HG03097 (cell line): ENCODE measurements around the gene PLS1.
"Not testable (repeated sequence)": the region's sequence is repeated elsewhere in the genome, so short reads cannot be mapped to it uniquely, and the experiment has no call there.

ENCODE experiments used
- ATAC-seq: cut with Tn5 transposase; IDR thresholded peaks from one replicate; pipeline ENCODE4 v1.9.1; 2021; ENCODE audit not compliant: unreplicated experiment, low FRiP score

Gene PLS1

GRCh38 chr3:142595141-142595540 is 1.1 kb upstream of the PLS1 start:
- no peak for ATAC-seq

GRCh38 chr3:142595581-142595950 is 627 bp upstream of the PLS1 start:
- no peak for ATAC-seq

DNA sequence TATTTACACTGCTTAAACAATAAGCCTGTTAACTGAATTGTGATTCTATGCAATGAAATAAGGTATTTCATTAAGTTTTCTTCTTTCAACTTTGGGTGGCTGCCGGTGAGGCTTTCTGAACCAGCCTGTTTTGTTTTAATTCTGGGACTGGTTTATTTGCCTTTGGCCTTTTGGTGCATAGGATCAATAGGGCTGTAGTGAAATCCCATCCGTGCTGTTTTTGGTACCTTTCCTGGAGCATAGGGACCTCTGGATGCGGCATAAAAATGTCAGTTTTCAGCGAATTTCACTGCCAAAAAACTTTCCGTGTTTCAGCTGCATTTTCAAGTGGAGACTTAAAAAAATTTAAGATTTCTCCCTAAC is 514 bp downstream of the PLS1 start:
- ATAC-seq = no peak

DNA sequence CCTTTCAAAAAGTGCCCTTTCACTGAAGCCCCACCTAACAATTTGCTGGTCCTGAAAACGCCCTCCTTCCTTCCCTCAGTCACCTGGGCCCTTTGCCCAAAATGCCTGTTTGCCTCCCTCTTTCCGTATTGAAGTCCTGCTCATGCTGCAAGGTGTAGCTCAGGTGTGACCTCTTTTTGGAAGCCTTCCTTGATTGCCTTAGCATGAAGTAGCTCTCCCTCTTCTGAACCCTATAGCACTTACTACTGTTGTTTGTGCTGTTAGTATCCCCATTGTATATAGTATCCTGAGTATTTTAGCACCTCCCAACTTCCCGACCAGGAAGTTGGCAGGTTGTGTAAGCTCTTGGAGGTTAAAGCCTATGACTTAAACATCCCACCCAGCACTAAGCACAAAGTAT is 1.7 kb downstream of the PLS1 start:
- ATAC-seq = no peak

DNA sequence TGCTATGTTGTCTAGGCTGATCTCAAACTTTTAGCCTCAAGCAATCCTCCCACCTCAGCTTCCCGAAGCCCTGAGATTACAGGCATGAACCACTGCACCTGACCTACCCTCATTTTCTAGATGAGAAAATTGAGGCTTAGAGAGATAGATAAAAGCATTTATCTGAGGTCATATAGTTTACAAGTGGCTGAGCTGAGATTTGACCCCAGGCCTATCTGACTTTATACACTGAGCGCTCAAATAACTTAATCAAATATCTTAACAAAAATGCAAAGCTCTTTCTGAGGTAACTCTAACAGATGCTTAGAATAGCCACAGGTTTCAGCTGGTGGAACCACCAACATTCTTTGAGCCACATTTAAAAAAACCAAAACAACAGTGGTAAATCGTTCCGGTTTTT is 5.5 kb downstream of the PLS1 start:
- no peak for ATAC-seq

DNA sequence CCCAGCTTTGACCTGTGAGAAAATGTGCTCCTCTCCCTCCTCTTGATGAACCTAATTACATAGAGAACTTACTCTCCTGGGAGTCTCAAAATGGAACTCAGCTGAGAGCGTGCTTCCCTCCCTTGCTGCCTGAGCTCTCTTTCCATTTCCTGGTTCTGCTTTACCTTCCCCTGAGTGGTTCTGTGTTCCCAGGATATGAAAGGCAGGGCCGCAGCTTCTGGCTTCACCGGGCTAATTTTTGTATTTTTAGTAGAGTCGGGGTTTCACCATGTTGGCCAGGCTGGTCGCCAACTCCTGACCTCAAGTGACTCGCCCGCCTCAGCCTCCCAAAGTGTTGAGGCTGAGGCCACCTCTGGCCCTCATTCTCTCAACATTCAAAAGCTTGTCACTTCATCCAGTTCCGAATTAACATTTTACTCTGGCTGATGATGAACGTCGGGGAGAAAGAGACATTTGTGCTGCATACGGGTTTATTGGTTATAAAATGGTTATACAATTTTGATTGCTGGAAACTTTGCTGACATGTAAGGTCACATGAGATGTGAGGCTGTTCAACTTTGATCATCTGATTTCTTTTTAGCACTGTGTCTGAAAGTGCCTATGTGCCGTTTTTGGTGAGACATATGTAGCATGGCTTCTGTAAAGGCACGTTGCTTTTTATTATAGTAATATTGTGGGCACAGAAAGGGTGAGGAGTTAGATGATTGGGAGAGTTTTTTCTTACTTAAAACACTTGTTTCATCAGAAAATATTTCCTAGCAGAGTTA is 6.6 kb downstream of the PLS1 start:
- no peak for ATAC-seq

GRCh38 chr3:142603386-142603705 is 7.2 kb downstream of the PLS1 start:
- not testable (repeated sequence) for ATAC-seq

DNA sequence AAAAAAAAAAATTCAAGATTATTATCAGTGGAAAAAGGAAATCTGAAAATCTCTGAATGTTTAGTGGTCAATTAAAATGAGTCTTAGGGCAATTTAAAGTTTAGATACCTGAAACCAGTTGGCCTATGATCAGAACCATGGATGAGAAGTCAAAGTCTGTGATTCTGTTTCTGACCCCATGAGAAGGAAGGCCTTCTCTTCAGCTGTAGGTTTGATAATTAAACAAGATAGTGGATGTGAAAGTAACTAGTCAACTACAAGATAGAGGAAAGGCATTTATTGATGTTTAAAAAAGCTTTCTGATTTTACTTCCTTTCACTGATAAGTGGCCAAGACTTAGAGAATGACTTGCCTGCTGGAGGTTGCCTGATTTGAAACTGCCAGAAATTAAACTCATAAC is 8.7 kb downstream of the PLS1 start:
- no peak for ATAC-seq

GRCh38 chr3:142608631-142609030 is 12.4 kb downstream of the PLS1 start:
- ATAC-seq = no peak

DNA sequence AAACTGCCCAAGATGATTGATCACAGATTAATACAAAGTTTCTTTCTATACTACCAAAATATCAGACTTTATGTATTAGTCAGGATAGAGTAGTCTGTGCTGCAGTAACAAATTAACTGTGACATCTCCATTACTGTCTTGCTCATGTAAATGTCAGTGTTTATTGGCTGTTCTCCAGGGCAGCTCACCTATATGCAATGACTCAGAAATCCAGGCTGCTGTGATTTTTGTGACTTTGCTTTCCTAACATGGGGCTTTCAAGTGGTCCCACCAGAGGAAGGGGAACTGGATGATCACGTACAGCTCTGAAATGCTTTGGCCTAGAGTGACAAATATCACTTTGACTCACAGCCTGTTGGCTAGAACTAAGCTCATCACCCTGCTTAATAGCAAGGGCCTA is 12.9 kb downstream of the PLS1 start:
- ATAC-seq = no peak

DNA sequence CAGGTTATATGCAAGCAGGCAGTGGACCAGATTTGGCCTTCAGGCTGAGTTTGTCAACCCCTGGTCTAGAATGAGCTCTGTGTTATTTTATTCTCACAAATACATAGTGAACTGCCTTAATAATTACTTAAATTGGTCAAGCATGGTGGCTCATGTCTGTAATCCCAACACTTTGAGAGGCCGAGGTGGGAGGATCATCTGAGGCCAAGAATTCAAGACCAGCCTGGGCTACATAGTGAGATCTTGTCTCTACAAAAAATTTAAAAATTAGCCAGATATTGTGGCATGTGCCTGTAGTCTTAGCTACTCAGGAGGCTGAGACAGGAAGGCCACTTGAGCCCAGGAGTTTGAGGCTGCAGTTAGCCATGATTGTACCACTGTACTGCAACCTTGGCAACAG is 15.0 kb downstream of the PLS1 start:
- ATAC-seq = no peak

DNA sequence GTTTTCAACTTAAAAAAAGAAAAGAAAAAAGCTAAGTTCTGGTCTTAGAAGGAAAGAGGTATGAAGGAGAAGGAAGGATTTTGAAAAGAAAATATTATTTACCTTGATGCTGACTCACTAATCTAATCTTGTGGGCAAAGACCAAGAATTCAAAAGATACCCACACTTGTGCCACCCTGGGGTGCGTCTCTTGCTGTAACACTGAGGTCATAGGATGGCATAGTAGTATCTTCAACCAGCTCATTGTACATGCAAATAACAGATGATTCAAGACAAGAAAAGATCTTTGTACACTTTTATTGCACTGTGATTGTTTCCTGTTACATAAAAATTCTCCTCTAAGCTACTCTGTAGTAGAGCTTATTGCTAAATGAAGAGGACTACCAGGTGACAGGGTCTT is 17.3 kb downstream of the PLS1 start:
- ATAC-seq = no peak

DNA sequence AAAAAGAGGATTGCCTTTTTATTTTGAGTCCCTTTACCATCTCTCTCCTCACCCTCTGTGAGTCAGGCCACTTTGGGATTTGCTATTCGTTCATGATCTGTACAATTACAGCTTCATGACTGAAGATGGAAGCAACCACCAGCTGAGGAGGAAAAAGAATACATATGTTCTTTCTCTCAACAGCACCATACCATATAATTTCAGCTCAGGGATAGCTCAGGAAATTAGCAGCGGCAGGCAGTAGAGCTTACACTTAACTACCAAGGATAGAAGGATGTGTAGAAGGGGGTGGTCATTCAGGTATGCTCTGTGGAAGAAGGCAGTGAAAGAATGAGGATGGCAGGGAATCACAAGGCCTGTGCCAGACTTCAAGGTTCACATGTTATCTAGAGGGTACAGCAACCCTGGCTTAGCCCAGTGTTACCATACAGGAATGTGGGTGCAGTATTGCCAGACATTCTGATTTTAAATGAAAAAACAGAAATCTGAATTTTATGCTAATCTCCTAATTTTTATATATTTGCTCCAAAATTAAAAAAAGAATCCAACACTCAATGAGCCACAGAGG is 17.9 kb downstream of the PLS1 start:
- ATAC-seq = no peak

GRCh38 chr3:142615171-142615570 is 19.0 kb downstream of the PLS1 start:
- no peak for ATAC-seq

- ATAC-seq = no peak
Measured at GRCh38 chr3:142618917-142619461, 22.8 kb downstream of the PLS1 start.

GRCh38 chr3:142622405-142622804 is 26.2 kb downstream of the PLS1 start:
- no peak for ATAC-seq

DNA sequence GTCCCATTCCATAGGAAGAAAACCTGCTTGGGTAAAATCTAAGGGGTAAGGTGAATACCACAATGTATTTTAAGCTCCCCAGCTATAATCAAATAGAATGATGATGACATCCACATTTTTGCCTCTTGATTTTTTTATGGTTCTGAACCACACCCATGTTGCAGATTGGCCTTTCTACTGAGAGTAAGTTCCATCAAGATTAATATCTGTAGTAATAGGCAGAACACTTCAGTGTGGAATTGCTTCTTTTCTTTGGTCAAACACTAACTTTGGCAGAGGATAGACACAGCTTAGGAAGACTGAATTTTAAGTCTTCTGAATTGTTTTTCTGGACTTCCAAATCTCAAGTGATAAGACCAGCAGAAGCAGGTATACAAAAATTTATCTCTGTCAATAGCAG is 27.0 kb downstream of the PLS1 start:
- ATAC-seq = no peak

DNA sequence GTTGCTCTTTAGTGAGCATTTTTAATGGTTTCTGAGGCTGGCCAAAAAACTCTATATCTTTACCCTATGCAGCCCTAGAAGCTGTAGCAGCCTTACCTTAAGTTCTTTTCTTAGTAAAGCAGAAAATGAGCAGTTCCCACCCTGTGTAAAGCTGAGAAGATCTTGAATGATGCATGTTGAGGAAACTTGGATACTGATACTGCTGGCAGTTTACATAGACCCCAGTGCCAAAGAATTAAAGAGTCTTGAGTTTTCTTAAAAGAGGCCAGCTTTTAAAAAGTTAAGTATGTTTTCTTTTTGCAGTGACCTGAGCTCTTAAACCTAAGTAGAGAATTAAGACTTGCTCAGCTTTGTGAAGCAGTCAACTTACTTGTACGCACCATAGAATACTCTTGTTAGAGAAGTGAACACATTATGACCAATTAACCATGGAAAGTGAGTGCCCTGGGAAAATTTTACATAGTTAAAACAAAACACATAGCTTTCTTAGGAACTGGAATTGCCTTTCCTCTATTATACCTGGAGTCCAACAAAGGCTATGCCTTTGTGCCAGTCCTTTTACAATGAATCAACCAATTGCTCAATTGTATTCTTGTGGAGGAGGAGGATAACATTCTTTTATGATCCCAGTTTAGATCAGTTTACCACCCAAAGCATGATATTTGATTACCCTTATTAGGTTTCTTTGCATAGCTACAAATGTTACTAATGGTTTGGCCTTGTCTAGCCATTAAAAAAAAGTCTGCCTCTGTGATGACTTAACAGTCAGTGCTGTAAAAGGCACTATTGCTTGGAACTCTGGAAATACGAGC is 28.4 kb downstream of the PLS1 start:
- ATAC-seq = no peak

GRCh38 chr3:142625153-142625440 is 28.9 kb downstream of the PLS1 start:
- no peak for ATAC-seq

DNA sequence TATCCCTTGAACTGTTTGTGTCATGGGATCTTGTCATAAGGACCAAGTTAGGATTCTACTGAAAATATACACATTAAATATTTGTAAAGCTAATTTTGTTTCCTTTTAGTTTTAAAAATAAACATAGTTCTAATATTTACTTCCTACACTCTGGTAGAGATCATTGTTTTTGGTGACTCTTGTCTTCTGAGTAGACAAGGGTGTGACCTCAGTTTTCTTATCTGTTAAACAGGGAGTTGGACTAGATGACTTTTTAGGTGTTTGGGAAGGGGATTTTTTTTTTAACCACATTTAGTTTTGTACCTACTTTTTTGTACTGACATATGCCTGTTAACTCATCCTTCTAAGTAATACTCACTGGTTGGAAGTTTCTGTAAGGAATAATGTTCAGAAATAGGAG is 30.8 kb downstream of the PLS1 start:
- ATAC-seq = no peak

DNA sequence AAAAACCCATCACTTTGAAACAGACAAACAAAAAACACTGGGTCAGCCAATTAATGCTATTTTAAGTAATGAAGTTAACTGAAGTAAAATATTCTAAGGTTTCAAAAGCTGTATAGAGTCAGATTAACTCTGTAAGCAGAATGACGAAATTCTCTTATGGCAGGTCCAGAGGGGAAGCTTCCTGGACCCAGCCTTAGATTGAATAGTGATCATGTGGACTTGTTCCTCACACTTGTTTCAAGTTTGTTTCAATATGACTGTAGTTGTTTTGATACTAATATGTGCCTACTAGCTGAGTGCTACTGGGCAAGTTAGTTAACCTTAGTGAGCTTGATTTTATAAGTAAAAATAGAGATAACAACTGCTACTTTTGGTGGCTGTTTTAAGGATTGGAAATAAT is 32.6 kb downstream of the PLS1 start:
- ATAC-seq = no peak

DNA sequence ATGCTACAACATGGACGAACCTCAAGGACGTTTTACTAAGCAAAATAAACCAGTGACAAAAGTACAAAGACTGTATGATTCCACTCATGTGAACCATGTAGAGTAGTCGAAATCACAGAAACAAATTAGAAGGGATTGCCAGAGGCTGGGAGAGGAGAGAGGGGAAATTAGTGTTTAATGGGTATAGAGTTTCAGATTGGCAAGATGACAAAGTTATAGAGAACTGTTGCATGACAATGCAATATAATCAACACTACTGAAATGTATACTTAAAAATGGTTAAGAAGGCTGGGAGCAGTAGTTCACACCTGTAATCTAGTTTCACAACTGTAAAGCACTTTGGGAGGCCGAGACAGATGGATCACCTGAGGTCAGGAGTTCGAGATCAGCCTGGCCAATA is 36.9 kb downstream of the PLS1 start:
- ATAC-seq = no peak
